ENCODE data around the gene AFMID. TPM values are rescaled to one million over a fixed set of nuclear protein-coding genes. Genes with fewer than 3 reads are reported as not detected.
A peak's percentile ranks its signal among the peaks of the same experiment; 100 is the strongest.

The AFMID gene
- total and polyA plus RNA-seq, 8 donors = 30.7 to 53.7 (median 34.0) TPM

DNA sequence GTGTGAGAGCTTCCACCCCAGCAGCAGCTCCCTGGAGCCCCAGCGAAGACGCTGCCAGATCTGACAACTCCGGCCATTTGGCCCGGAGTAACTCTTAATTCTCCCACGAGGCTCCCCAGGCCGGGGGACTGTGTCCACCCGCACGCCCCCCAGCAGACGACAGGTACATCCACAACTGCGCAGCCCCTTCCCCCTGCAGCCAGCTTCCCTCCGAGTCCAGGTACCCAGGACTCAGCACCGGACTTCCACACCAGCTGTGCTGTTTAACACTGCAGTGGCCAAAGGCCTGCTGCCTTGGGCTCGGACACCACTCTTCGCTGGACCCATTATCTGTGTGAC, 11.6 kb upstream of the AFMID start:
- DNase-seq = peak in 3 of 6 donors; percentile 53 to 72 (median 64)
- H3K4me3 ChIP-seq = peak overlapping the region in 1 of 4 donors; percentile 26
- H3K36me3 ChIP-seq = peaks cover 0 to 18% (median 12%) of the 10 kb centered on the region in 3 donors
- 53 to 56% methylated on average over 14 of the region's 14 CpGs for WGBS, 2 donors
- H3K4me1 ChIP-seq = peaks cover 20 to 56% (median 36%) of the 10 kb centered on the region in 3 donors
- H3K27ac ChIP-seq = peak overlapping the region; percentile 83 to 87 (median 84)
- no peaks in the 10 kb centered on the region for H3K9me3 ChIP-seq
- no peak for FAIRE-seq
- no peaks in the 10 kb centered on the region for H3K27me3 ChIP-seq
- intact Hi-C loops (cut with DNase I) = loop anchor here in 1 of 3 donors (5.0 kb wide), 1 partner anchor 53 kb away; no protein-coding TSS in a partner anchor
- no peak for ATAC-seq
- TF ChIP-seq, protein P1, sequence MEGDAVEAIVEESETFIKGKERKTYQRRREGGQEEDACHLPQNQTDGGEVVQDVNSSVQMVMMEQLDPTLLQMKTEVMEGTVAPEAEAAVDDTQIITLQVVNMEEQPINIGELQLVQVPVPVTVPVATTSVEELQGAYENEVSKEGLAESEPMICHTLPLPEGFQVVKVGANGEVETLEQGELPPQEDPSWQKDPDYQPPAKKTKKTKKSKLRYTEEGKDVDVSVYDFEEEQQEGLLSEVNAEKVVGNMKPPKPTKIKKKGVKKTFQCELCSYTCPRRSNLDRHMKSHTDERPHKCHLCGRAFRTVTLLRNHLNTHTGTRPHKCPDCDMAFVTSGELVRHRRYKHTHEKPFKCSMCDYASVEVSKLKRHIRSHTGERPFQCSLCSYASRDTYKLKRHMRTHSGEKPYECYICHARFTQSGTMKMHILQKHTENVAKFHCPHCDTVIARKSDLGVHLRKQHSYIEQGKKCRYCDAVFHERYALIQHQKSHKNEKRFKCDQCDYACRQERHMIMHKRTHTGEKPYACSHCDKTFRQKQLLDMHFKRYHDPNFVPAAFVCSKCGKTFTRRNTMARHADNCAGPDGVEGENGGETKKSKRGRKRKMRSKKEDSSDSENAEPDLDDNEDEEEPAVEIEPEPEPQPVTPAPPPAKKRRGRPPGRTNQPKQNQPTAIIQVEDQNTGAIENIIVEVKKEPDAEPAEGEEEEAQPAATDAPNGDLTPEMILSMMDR (IDR thresholded peaks at IDR 0.05) = no peak

DNA sequence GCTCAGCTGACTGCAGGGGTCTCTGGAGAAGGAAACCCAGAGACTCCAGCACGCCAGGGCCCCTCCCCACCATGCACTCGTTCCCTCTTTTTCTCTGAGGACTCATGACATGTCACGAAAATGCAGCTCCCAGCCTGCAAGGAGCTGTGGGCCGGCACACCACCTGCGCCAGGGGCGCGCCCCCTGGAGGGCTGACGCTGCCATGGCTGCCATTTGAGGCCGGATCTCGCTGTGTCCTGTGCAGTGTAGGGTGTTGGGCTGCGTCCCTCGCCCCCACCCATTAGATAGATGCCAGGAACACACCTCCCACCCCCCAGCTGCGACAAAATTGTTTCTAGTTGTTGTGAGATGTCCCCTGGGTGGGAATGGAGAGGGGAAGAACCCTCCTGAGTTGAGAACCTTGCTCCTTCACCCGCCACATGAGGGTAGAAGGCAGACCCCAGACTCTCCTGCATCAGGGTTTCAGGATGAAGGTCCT, 10.6 kb upstream of the AFMID start:
- Histone ChIP-seq H3K9me3 (no peaks in the 10 kb centered on the region), H3K4me3 (no peak overlapping the region), H3K27me3 (no peaks in the 10 kb centered on the region), H3K4me1 (peaks cover 20 to 56% (median 36%) of the 10 kb centered on the region in 3 donors), H3K36me3 (peaks cover 0 to 16% (median 11%) of the 10 kb centered on the region in 3 donors), H3K27ac (peak overlapping the region in 2 of 4 donors; percentile 83 to 86)
- ATAC-seq = peak; percentile 22 to 44 (median 42)
- no peak for FAIRE-seq
- intact Hi-C loops (cut with DNase I) = loop anchor here in 1 of 3 donors (5.0 kb wide), 1 partner anchor 54 kb away; no protein-coding TSS in a partner anchor
- TF ChIP-seq, protein P1 (IDR thresholded peaks at IDR 0.05) = peak; percentile 73 to 92 (median 85)
- DNase-seq = peak; percentile 63 to 89 (median 82)
- 19 to 23% methylated on average over 14 of the region's 14 CpGs for WGBS, 2 donors

DNA sequence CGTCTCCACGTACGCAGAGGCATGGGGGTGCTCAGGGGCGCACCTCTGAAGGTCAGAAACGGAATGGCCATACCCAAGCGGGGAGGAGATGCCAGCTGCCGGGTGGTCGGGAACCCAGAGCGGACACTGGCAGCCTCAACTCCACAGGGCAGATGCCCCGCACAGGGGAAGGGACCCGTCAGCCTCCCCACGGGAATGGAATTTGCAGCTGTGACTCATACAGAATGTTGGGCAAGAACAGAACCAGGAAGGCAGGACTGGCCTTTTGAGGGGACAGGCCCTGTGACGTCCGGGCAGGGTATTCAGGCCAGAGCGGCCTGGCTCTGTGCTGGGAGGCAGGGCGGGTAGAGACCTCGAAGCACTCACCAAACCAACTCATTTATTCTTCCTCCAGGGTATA, 7.8 kb upstream of the AFMID start:
- Histone ChIP-seq H3K4me3 (no peak overlapping the region), H3K27me3 (no peaks in the 10 kb centered on the region), H3K4me1 (peaks cover 30 to 46% (median 46%) of the 10 kb centered on the region in 3 donors), H3K36me3 (no peaks in the 10 kb centered on the region), H3K9me3 (no peaks in the 10 kb centered on the region), H3K27ac (no peak overlapping the region)
- TF ChIP-seq, protein P1 (IDR thresholded peaks at IDR 0.05) = no peak
- DNase-seq (peak in 1 of 6 donors; percentile 31), FAIRE-seq (no peak), ATAC-seq (peak in 1 of 4 donors; percentile 1)
- intact Hi-C loops (cut with DNase I) = loop anchor here in 1 of 3 donors (5.0 kb wide), 1 partner anchor 57 kb away; no protein-coding TSS in a partner anchor
- WGBS, 2 donors = 92 to 95% methylated on average over 17 of the region's 17 CpGs

DNA sequence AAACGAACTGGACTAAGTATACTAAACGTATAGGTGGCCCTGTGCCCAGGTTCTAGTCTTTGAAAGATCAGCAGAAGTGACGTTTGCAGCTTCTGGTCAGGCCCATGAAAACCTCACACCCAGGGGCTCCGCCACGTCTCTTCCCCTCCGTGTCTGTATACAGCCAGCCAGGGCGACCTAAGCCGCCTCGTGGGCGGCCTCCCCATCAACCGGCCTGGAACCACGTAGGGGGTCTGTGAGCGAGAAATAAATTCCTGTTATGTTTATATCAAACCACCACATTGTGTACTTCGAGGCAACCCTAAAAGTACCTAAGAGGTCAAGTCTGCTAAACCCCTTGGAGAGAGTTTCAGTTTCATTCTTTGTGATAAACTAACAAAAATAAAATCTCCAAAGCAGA, 7.1 kb upstream of the AFMID start:
- Histone ChIP-seq H3K27me3 (no peaks in the 10 kb centered on the region), H3K4me1 (peaks cover 37 to 49% (median 48%) of the 10 kb centered on the region in 3 donors), H3K4me3 (no peak overlapping the region), H3K27ac (no peak overlapping the region), H3K9me3 (no peaks in the 10 kb centered on the region), H3K36me3 (no peaks in the 10 kb centered on the region)
- no peak for FAIRE-seq
- DNase-seq = no peak
- TF ChIP-seq, protein P1 (IDR thresholded peaks at IDR 0.05) = no peak
- WGBS, 2 donors = 78 to 85% methylated on average over 14 of the region's 14 CpGs
- no peak for ATAC-seq
- intact Hi-C loops (cut with DNase I) = no loop called here

DNA sequence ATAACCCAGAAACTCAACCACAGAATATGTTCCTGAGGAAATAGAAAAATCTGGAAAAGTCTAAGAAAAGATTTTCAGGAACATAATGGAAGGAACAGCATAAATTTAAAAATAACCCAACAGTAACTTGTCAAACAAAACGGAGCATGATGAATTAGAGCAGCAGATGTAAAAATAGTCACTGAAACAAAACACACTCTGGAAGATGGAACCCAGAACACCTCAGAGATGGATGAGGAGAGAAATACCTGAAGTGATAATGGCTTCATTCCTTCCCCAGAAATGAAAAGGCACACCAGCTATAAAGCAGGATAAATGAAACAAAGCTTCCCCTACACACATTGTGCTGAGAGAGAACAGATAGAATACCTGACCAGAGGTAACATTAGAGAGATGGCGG, 6.7 kb upstream of the AFMID start:
- peak; percentile 32 for FAIRE-seq
- Histone ChIP-seq H3K27me3 (no peaks in the 10 kb centered on the region), H3K9me3 (no peaks in the 10 kb centered on the region), H3K4me1 (peaks cover 41 to 49% (median 48%) of the 10 kb centered on the region in 3 donors), H3K4me3 (no peak overlapping the region), H3K27ac (no peak overlapping the region), H3K36me3 (no peaks in the 10 kb centered on the region)
- intact Hi-C loops (cut with DNase I) = no loop called here
- no peak for ATAC-seq
- no peak for DNase-seq
- TF ChIP-seq, protein P1 (IDR thresholded peaks at IDR 0.05) = no peak
- 81% methylated on average over 2 of the region's 2 CpGs for WGBS, 2 donors
